NOMO-1 treated with dmso at 0.1 percent for 144 hours (cell line): ENCODE results near the gene TMEM219.
A peak's percentile ranks its signal among the peaks of the same experiment; 100 is the strongest.
"Not testable (repeated sequence)": the region's sequence is repeated elsewhere in the genome, so short reads cannot be mapped to it uniquely, and the experiment has no call there.

Source experiments
- DNase-seq: peaks from one replicate; lab custom pipeline; 2025; ENCODE audit not compliant: unreplicated experiment; lab: John Stamatoyannopoulos, UW

The TMEM219 gene, protein sequence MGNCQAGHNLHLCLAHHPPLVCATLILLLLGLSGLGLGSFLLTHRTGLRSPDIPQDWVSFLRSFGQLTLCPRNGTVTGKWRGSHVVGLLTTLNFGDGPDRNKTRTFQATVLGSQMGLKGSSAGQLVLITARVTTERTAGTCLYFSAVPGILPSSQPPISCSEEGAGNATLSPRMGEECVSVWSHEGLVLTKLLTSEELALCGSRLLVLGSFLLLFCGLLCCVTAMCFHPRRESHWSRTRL

DNA sequence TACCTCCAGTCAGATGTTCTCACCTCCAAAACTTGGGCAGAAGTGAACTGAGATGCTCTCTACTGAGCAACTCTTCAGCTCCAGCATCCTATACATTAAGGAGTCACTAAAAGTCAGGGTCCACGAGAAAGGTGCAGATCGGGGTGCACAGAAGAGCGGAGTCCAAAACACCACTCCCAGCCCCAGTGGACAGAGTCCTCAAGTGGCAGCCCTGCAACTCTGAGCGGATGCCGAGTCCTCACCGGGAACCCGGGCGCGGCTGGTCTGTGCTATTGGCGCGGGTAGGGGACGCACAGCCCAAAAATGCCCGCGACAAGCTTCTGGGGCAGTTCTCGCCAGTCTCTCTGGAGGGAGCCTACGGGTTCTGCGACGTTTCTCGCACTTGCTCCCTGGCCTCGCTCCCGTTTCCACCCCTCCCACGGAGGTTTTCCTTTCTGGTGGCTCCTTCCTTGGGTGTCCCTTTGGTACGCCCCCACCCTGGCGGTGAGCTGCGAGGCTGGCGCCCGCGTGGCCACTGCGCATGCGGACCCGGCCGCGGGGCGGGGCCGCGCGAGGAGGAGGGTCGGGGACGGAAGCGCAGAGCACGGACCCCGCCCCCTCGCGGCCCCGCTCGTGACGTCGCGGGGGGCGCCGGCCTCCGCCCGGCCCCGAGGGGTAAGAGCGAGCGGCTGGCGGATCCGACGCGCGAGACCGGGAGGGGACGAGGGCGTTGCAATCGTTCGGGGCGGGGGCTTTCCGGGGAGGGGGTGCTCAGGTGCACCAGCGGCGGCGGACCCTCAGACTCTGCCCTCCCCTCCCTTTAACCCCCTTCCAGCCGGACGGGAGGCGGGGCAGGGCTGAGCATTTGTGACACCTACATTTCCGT is at the start of gene TMEM219:
TMEM219 (plus strand) TSS at position 601 of the 865 bp plus-strand sequence. CDS start 1,065 bp downstream, outside the sequence.
- DNase-seq, result peak; percentile 74

- no peak for DNase-seq
These were observed 49.8 kb upstream of the TMEM219 start for GRCh38 chr16:29912087-29912486.

DNA sequence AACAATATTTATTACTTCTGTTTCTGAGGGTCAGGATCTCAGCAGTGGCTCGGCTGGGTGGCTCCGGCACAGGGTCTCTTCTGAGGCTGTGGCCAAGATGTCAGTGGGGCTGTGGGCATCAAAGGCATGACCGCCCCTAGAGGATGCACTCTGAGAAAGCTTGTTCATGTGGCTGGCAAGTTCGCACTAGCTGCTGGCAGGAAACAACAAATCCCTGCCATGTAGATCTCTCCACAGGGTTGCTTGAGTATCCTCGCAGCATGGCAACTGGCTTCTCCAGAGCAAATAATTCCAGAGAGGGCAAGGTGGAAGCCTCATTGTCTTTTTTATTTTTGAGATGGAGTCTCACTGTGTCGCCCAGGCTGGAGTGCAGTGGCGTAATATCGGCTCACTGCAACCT is 48.4 kb upstream of the TMEM219 start:
- DNase-seq, result no peak

GRCh38 chr16:29915590-29916247 is 46.2 kb upstream of the TMEM219 start:
- no peak for DNase-seq

DNA sequence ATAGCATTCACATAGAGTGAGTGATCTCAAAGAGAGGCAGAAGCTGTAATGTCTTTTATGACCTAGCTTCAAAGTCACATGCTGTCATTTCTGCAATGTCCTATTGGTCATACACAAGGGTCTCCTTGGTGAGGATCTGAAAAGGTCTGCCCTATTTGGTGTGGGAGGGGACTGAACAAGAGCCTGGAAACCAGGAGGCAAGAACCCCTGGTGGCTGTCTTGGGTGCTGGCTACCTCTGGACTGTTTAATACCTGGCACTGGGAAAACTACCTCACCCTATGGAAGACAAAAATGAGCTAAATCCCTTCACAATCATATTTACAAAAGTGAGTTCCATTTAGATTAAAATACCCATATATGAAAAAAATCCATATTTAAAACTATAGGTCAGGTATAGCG is 44.9 kb upstream of the TMEM219 start:
- no peak for DNase-seq

DNA sequence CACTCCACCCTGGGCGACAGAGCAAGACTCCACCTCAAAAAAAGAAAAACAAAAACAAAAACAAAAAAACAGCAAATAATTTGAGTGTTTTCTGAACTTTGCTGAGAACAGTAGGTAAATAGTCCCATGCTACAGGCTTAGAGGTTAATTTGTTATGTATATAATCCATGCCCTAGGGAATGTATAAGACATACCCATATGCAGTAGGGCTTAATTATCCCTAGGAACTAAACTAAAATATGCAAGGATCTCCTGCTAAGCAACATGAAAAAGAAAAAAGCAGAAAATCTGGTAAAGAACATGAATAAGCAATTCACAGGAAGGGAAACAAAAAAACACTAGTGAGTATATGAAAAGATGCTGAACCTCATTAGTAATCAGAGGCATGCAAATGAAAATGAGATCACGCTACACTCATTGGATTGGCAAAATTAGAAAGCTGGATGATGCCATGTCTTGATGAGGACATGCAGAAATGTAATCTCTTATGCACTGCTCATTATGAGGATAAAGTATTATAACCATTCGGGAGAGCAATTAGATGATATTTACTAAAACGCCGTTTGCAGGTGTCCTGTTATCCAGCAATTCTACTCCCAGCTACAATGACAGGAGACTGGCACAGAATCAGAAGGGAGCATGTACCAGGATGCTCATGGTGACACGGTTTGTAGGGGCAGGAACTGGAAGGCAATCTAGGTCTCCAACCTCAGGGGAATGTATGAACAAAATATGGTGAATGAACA is 41.4 kb upstream of the TMEM219 start:
- no peak for DNase-seq

- no peak for DNase-seq
These were observed 40.9 kb upstream of the TMEM219 start for GRCh38 chr16:29921034-29921385.

- DNase-seq, result no peak
These were observed 39.6 kb upstream of the TMEM219 start for GRCh38 chr16:29922326-29922725.

- no peak for DNase-seq
These were observed 38.8 kb upstream of the TMEM219 start for GRCh38 chr16:29922986-29923501.

DNA sequence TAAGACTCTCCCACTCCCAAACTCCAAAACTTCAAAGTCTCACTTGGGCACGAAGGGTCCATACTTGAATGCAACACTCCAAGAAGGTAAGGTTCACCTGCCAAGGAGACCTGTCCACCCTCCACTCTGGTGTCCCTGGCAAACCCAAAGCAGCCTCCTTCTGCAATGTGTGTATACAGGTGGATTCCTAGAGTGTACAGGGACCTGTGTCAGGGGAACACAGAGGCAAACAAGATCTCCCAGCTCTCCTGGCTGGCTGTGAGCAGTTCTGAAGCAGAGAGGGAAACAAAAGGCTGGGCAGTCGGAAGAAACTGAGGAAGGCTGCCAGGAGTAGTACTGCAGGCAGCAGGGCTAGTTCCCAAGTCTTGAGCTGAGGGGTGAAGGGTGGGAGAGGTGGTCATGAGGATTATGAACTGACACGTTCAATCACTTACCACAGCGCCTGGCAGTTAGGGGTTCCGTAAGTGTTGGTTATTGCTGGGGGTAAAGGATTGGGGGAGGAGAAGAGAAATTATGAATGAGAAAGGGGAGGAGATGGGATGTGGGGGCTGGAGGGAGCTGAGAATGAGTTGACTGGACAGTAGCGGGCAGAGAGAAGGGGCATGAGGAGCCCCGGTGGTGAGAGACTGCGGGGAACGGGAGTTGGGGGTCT is 36.6 kb upstream of the TMEM219 start:
- DNase-seq, result no peak

DNA sequence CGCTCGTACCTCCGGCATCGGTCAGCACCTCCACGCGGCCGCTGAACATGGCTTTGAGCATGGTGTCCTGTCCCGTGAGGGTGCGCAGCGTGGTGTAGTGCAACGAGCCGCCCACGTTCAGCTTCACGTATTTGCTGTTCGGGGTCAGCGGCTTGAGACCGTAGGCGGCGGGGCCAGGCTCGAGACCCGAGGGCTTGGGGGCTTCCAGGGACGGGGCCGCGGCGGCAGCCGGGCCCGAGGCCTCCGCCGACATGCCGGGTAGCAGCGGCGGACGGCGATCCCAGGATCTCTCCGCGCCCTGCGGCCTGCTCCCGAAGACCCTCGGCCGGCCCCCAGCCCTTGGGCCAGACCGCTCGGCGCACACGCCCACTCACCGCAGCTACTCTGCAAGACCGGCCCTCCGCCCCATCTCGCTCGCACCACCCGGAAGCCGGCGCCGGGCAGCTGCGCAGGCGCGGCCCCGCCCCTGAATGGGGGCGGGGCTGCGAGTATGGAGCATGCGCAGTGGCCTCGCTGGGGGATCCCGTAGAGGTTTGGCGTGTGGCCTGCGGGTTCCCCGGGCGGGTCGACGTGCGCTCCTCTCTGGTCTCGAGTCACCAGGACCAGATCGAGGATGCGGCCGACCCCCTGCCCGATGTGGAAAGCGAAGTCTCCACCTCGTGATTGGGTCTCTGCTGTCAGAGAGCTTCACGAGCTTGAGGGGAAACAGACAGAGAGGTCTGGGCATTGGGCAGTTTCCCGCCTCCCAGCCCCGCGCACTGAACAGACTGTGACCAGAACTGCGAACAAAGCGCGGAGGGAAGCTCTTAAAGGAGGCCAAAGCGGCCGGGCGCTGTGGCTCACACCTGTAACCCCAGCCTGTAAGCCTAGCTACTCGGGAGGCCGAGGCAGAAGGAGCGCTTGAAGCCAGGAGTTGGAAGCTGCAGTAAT is 35.8 kb upstream of the TMEM219 start, which contains the start of gene KCTD13:
KCTD13 (minus strand) TSS at position 446 of the 930 bp plus-strand sequence; CDS start at position 253, 193 bp downstream.
- peak; percentile 63 for DNase-seq

DNA sequence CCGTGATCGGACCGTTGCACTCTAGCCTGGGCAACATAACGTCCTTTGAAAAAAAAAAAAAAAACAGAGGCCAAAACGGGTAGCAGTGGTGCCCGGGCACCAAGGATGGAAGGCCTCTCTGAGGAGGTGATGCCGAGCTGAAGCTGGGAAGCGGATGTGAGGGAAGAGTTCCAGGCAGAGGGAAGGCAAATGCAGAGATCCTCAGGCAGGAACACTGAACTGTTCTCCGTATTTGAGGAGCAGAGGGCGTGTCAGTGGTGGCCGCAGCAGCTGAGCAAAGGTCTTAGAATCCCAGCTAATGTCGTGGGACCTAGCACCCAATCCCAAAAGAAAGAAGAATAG is 35.2 kb upstream of the TMEM219 start:
- DNase-seq, result no peak

GRCh38 chr16:29927070-29927905 is 34.6 kb upstream of the TMEM219 start:
- no peak for DNase-seq

GRCh38 chr16:29931750-29932149 is 30.1 kb upstream of the TMEM219 start:
- DNase-seq, result not testable (repeated sequence)

GRCh38 chr16:29940656-29941055 is 21.2 kb upstream of the TMEM219 start:
- no peak for DNase-seq

DNA sequence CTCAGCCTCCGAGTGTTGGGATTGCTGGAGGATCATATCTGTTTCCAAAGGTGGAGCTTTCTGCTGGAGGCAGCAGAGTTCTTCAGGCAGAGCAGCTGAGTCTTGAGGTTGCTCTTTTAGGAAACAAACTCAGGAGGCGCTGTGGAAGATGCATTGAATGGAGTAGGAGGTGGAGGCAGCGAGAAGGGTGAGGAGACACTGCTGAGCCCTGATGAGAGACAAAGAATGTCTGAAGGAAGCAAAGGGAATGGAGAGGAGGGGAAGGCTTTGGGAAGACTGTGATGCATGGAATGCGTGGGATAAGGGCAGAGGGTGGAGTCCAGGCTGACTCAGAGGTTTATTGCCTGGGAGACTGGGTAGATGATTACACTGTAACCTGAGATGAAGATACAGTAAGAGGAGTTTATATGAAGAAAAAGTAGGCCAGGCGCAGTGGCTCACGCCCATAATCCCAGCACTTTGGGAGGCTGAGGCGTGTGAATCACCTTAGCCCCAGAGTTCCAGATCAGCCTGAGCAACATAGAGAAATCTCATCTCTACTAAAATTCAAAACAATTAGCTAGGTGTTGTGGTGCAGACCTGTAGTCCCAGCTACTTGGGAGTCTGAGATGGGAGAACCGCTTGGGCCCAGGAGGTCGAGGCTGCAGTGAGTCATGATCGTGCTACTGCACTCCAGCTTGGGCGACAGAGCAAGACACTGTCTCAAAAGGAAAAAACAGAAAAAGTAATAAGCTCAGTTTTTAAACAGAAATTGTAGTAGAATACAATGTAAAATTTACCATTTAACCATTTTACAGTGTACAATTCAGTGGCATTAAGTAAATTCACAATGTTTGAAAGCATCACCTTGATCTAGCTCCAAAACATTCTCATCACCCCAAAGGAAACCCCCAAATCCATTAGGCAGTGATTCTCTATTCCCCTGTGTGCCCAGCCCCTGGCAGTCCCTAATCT is 17.8 kb upstream of the TMEM219 start:
- no peak for DNase-seq

DNA sequence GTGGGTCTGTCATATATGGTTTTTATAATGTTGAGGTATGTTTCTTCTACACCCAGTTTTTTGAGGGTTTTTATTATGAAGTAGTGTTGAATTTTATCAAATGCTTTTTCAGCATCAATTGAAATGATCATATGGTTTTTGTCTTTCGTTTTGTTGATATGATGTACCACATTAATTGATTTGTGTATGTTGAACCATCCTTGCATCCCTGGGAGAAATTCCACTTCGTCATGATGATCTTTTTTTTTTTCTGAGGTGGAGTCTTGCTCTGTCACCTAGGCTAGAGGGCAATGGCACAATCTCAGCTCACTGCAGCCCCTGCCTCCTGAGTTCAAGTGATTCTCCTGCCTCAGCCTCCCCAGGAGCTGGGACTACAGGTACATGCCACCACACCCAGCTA is 14.0 kb upstream of the TMEM219 start:
- no peak for DNase-seq
